Measurements from ENCODE around the gene KCNV2. TPM values are rescaled to one million over a fixed set of nuclear protein-coding genes. Genes with fewer than 3 reads are reported as not detected.

The KCNV2 gene
- total RNA-seq, 1 donor from 2014 or later, result not detected

GRCh38 chr9:2675834-2676233, 41.5 kb upstream of the KCNV2 start:
- Histone ChIP-seq H3K4me2 (no peak overlapping the region), H2AFZ (replicated peaks) (no peak overlapping the region), H3K36me3 (no peaks in the 10 kb centered on the region), H3K27me3 (no peaks in the 10 kb centered on the region), H3K4me1 (no peaks in the 10 kb centered on the region), H3K4me3 (no peak overlapping the region), H3K79me2 (ENCODE audit: low read depth) (no peaks in the 10 kb centered on the region), H3F3A (ENCODE audit: low read depth) (no peaks in the 10 kb centered on the region), H3K9ac (no peak overlapping the region), H3K9me3 (ENCODE audit: low read depth) (no peaks in the 10 kb centered on the region), H3K27ac (no peak overlapping the region), H4K20me1 (ENCODE audit: low read depth) (no peaks in the 10 kb centered on the region)
- Mint-ChIP-seq H3K36me3 (no peaks in the 10 kb centered on the region), H3K4me3 (no peak overlapping the region), H3K27me3 (ENCODE audit: insufficient read depth, low read depth) (no peaks in the 10 kb centered on the region), H3K4me1 (no peaks in the 10 kb centered on the region), H3K9me3 (no peaks in the 10 kb centered on the region), H3K27ac (no peak overlapping the region)
- no peak for DNase-seq (ENCODE audit: low spot score)
- no peak for TF ChIP-seq EZH2phosphoT487 (IDR thresholded peaks at IDR 0.05)
- TF ChIP-seq EZH2 (IDR thresholded peaks at IDR 0.05), result no peak
- no peak for TF ChIP-seq CTCF (IDR thresholded peaks at IDR 0.05)

GRCh38 chr9:2676466-2676865, 40.8 kb upstream of the KCNV2 start:
- no peak overlapping the region for H3K27ac Mint-ChIP-seq
- no peaks in the 10 kb centered on the region for H3K4me1 Mint-ChIP-seq
- Histone ChIP-seq H3K9me3 (ENCODE audit: low read depth) (no peaks in the 10 kb centered on the region), H3K4me2 (no peak overlapping the region), H3F3A (ENCODE audit: low read depth) (no peaks in the 10 kb centered on the region), H3K4me1 (no peaks in the 10 kb centered on the region), H3K27me3 (no peaks in the 10 kb centered on the region), H3K79me2 (ENCODE audit: low read depth) (no peaks in the 10 kb centered on the region), H3K4me3 (no peak overlapping the region), H3K36me3 (no peaks in the 10 kb centered on the region), H2AFZ (replicated peaks) (no peak overlapping the region), H4K20me1 (ENCODE audit: low read depth) (no peaks in the 10 kb centered on the region), H3K27ac (no peak overlapping the region), H3K9ac (no peak overlapping the region)
- TF ChIP-seq EZH2 (IDR thresholded peaks at IDR 0.05) (no peak), EZH2phosphoT487 (IDR thresholded peaks at IDR 0.05) (no peak), CTCF (IDR thresholded peaks at IDR 0.05) (no peak)
- H3K27me3 Mint-ChIP-seq (ENCODE audit: insufficient read depth, low read depth), result no peaks in the 10 kb centered on the region
- no peaks in the 10 kb centered on the region for H3K36me3 Mint-ChIP-seq
- H3K4me3 Mint-ChIP-seq, result no peak overlapping the region
- no peaks in the 10 kb centered on the region for H3K9me3 Mint-ChIP-seq
- DNase-seq (ENCODE audit: low spot score), result no peak

- Mint-ChIP-seq H3K27me3 (ENCODE audit: insufficient read depth, low read depth) (no peaks in the 10 kb centered on the region), H3K27ac (no peak overlapping the region), H3K9me3 (no peaks in the 10 kb centered on the region), H3K36me3 (no peaks in the 10 kb centered on the region), H3K4me1 (no peaks in the 10 kb centered on the region), H3K4me3 (no peak overlapping the region)
- Histone ChIP-seq H3K36me3 (no peaks in the 10 kb centered on the region), H3K27me3 (no peaks in the 10 kb centered on the region), H3K9me3 (ENCODE audit: low read depth) (no peaks in the 10 kb centered on the region), H3K9ac (no peak overlapping the region), H3K79me2 (ENCODE audit: low read depth) (no peaks in the 10 kb centered on the region), H2AFZ (replicated peaks) (no peak overlapping the region), H3K4me1 (no peaks in the 10 kb centered on the region), H3K4me3 (no peak overlapping the region), H3F3A (ENCODE audit: low read depth) (no peaks in the 10 kb centered on the region), H4K20me1 (ENCODE audit: low read depth) (no peaks in the 10 kb centered on the region), H3K4me2 (no peak overlapping the region), H3K27ac (no peak overlapping the region)
- no peak for DNase-seq (ENCODE audit: low spot score)
- TF ChIP-seq EZH2 (IDR thresholded peaks at IDR 0.05), result no peak
Observed at GRCh38 chr9:2677915-2678889, 39.1 kb upstream of the KCNV2 start.

- Mint-ChIP-seq H3K36me3 (no peaks in the 10 kb centered on the region), H3K4me3 (no peak overlapping the region), H3K4me1 (no peaks in the 10 kb centered on the region)
Observed at GRCh38 chr9:2679011-2679410, 38.3 kb upstream of the KCNV2 start.

More at GRCh38 chr9:2679011-2679410, 38.3 kb upstream of the KCNV2 start:
- no peaks in the 10 kb centered on the region for H3K79me2 ChIP-seq (ENCODE audit: low read depth)
- H3K36me3 ChIP-seq, result no peaks in the 10 kb centered on the region
- Mint-ChIP-seq H3K27me3 (ENCODE audit: insufficient read depth, low read depth) (no peaks in the 10 kb centered on the region), H3K27ac (no peak overlapping the region), H3K9me3 (no peaks in the 10 kb centered on the region)
- H3K4me3 ChIP-seq, result no peak overlapping the region
- no peaks in the 10 kb centered on the region for H3K27me3 ChIP-seq
- no peak overlapping the region for H2AFZ ChIP-seq (replicated peaks)
- no peaks in the 10 kb centered on the region for H3F3A ChIP-seq (ENCODE audit: low read depth)
- H3K9ac ChIP-seq, result no peak overlapping the region
- no peak overlapping the region for H3K27ac ChIP-seq
- no peak for DNase-seq (ENCODE audit: low spot score)
- no peak overlapping the region for H3K4me2 ChIP-seq
- TF ChIP-seq CTCF (IDR thresholded peaks at IDR 0.05), result no peak
- TF ChIP-seq EZH2phosphoT487 (IDR thresholded peaks at IDR 0.05), result no peak
- TF ChIP-seq EZH2 (IDR thresholded peaks at IDR 0.05), result no peak
- no peaks in the 10 kb centered on the region for H3K9me3 ChIP-seq (ENCODE audit: low read depth)
- H4K20me1 ChIP-seq (ENCODE audit: low read depth), result no peaks in the 10 kb centered on the region
- H3K4me1 ChIP-seq, result no peaks in the 10 kb centered on the region
